Stimulated activated naive CD8-positive, alpha-beta T cell treated with anti-CD3 and anti-CD28 coated beads, Interleukin-15, Interleukin-2, amounts not matched to agents 100 ng/mL and 50 ng/mL, for 24 hours (primary cell): ENCODE measurements around the gene GPR37L1.
"Not testable (repeated sequence)": the region's sequence is repeated elsewhere in the genome, so short reads cannot be mapped to it uniquely, and the experiment has no call there.

Experiments
- H3K27ac Mint-ChIP-seq: one replicate; pipeline ENCODE4 v1.8.0; 2021; ENCODE audit warnings: mild to moderate bottlenecking, mixed read lengths
- H3K27me3 Mint-ChIP-seq: one replicate; pipeline ENCODE4 v1.8.0; 2021; ENCODE audit warnings: mixed read lengths
- H3K36me3 Mint-ChIP-seq: one replicate; pipeline ENCODE4 v1.8.0; 2021; ENCODE audit warnings: low read depth, mixed read lengths
- H3K4me1 Mint-ChIP-seq: one replicate; pipeline ENCODE4 v1.8.0; 2021; ENCODE audit warnings: low read depth, mixed read lengths
- H3K4me3 Mint-ChIP-seq: one replicate; pipeline ENCODE4 v1.8.0; 2021; ENCODE audit warnings: mild to moderate bottlenecking, mixed read lengths
- H3K9me3 Mint-ChIP-seq: one replicate; pipeline ENCODE4 v1.8.0; 2021; ENCODE audit warnings: mixed read lengths

The GPR37L1 gene

DNA sequence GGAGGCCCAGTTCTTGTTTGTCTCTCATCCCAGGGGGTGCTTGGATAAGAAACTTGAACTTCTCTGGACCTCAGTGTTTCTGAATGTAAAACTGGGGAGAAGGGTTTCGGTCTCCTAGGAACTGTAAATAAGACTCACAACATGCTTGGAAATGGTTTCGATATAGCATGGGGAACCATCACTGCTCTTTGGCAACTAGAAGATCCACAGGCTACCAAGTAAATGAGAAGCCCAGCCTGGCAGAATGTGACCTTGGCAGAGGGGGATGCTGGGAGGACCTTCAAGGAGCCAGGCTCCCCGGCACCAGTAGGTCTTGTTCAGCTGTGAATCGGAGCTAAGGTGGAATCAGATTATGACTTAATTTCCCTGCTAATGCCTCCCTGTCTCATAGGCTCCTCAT lies 18.1 kb downstream of the GPR37L1 start:
- Mint-ChIP-seq H3K9me3 (no peaks in the 10 kb centered on the region), H3K27ac (peak overlapping the region; percentile 11), H3K4me3 (no peak overlapping the region), H3K36me3 (peaks cover 18% of the 10 kb centered on the region), H3K4me1 (peaks cover 30% of the 10 kb centered on the region), H3K27me3 (no peaks in the 10 kb centered on the region)

DNA sequence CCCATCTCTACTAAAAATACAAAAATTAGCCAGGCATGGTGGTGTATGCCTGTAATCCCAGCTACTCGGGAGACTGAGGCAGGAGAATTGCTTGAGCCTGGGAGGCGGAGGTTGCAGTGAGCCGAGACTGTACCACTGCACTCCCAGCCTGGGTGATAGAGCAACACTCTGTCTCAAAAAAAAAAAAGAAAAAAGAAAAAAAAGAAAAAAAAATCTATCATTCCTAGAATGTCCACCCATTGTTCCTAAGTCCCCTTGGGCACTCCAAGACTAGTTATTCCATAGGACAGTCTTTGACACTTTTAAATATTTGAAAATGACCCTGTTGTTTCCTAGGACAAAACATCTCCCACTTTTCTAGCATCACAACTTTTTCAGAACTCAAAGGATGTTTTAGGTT lies 18.8 kb downstream of the GPR37L1 start:
- not testable (repeated sequence) for H3K9me3 Mint-ChIP-seq, H3K27me3 Mint-ChIP-seq, H3K4me3 Mint-ChIP-seq
- Mint-ChIP-seq H3K36me3 (peaks cover 18% of the 10 kb centered on the region), H3K4me1 (peaks cover 36% of the 10 kb centered on the region), H3K27ac (peak overlapping the region; percentile 49)

DNA sequence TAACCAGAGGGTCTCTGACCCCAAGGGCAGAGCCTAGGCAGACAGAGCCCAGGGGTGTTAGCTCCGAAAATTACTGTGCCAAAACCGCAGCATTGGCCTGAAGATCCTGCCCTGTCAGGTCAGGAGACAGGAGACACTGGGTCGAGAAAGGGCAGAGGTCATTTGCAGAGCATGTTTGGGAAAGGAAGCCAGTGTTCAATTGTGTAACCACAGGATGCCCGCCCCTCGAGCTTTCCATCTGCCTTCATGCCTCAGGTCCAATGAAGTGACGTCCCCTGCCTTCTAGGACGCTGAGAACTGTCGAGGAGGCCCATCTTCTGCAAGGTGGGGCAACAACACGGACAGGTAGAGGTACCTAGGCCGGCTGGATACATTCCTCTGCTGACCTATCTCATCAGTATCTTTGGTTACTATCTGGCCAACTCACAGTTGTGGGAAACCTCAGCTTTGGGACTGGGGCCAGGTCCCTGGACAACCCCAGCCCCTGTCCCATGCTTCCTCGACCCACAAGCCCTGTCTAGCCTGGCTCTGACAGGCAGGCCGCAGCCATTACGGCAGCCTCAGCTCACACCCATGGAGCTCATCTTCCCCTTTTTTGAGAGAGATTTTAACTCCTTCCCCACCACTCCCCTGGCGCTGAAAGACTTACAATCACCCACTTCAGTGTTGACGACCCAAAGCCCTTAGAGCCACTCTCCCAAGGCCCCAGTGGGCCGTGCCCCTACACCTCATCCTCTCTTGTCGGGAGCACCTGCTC lies 20.5 kb downstream of the GPR37L1 start:
- Mint-ChIP-seq H3K9me3 (no peaks in the 10 kb centered on the region), H3K4me3 (peak overlapping the region; percentile 96), H3K27ac (peak overlapping the region; percentile 90), H3K36me3 (peaks cover 23% of the 10 kb centered on the region), H3K27me3 (no peaks in the 10 kb centered on the region), H3K4me1 (peaks cover 36% of the 10 kb centered on the region)

DNA sequence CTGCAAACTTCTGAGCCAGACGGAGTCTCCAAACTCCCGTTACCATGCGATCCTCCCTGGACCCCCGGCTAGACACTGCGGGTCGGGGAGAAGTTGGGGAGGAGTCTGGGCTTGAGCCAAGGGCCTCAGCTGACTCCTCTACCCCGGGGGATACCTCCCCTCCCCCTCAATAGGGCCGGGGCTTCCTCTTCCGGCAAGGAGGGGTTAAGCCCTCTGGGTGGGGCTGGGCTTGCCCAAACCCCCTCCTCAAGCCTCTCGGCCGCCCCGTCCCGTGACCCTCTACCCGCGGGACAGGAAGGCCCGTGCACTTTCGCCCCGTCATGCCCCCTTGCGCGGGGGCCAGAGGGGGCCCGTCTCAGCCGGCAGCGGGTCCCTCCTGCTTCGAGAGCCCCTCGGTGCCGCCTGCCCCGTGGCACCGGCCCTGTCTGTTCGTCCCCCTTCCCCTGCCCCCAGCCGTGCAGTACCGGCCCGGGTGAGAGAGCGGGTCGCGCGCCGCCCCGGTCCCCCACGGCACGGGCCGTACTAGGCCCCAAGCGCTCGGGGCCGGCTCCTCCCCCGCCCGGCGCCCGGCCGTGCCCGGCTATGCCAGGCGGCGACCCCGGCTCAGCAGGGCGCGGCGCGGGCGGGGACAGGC lies 21.2 kb downstream of the GPR37L1 start:
- Mint-ChIP-seq H3K9me3 (no peaks in the 10 kb centered on the region), H3K36me3 (peaks cover 23% of the 10 kb centered on the region), H3K27ac (peak overlapping the region; percentile 90), H3K4me3 (peak overlapping the region; percentile 96), H3K27me3 (no peaks in the 10 kb centered on the region), H3K4me1 (peaks cover 36% of the 10 kb centered on the region)

DNA sequence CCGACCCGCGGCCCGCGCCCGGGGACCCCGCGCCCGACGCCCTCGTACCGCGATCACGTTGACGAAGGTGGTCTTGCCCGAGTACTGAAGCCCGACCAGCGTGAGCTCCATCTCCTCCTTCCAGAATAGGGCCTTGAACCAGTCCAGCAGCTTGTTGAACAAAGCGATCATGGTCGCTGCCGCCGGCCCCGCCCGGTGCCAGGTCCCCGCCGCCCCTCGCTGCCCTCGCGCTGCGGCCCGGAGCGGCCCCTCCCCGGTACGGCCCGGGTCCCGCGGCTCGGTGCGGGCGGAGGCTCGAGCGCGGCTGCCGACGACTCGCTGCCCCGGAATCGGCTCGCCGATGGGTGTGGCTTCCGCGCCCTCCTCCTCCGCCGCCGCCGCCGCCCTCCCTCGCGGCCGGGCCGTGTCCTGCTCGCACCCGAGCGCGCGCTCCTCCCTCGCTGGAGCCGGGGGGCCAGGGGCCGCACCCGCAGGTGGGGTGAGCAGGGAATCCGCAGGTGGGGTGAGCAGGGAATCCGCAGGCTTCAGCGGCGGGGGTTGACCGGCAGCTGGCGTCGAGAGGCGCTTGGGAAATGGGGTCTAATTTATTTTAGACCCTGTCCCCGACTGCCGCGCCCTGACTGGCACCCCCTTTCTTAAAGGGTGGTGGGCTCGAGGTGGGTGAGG lies 21.8 kb downstream of the GPR37L1 start, which contains the start of gene ARL8A:
TSS of gene ARL8A (minus strand) at position 336 of the 666 bp plus-strand sequence. CDS start at position 171, 165 bp downstream.
- Mint-ChIP-seq H3K9me3 (no peaks in the 10 kb centered on the region), H3K4me1 (peaks cover 40% of the 10 kb centered on the region), H3K27ac (peak within 1 kb of the TSS; percentile 90), H3K4me3 (peak within 1 kb of the TSS; percentile 96), H3K36me3 (peaks cover 28% of the 10 kb centered on the region), H3K27me3 (no peaks in the 10 kb centered on the region)

DNA sequence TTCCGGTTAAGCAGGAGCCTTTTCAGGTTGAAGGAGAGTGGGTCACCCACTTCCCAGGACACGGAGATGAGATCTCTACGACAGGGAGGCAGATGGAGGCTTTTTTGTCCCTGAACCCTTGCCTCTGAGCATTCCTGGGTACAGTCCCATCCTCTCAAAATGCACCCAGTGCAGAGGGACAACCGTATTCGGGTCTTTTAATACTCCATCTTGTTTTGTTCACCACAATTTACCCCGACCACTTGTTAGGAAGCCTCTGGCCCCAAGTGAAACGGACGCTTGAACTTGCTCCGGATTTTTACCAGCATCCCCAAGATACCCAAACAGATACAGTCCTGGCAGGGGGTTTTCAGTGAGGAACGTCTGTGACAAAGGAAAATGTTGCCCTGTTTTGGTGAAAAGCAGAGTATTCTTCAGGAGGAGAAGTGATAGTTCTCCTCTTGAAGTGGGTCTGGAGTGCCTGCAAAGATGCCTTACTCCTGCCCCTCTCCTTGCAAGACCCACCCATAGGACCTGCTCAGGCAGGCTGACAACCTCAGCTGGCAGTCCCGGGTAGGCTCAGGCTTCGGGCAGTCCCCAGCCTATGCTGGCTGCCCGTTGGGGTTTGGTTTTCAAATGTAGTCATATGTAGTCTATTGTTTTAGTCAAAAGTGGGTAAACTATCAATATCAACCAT lies 22.5 kb downstream of the GPR37L1 start:
- Mint-ChIP-seq H3K9me3 (no peaks in the 10 kb centered on the region), H3K4me1 (peaks cover 40% of the 10 kb centered on the region), H3K27ac (peak overlapping the region; percentile 89), H3K27me3 (no peaks in the 10 kb centered on the region), H3K36me3 (peaks cover 33% of the 10 kb centered on the region), H3K4me3 (peak overlapping the region; percentile 83)

DNA sequence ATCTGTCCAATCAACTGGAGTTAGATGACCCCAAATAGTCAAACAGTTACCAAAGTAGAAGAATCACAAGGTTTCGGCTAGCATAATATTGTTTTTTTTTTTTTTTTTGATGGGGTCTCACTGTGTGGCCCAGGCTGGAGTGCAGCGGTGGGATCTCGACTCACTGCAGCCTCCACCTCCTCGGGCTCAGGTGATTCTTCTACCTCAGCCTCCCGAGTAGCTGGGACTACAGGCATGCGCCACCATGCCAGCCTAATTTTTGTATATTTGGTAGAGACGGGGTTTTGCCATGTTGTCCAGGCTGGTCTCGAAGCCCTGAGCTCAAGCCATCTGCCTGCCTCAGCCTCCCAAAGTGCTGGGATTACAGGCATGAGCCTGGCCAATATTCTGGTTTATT lies 23.0 kb downstream of the GPR37L1 start:
- H3K27me3 Mint-ChIP-seq, H3K9me3 Mint-ChIP-seq: not testable (repeated sequence)
- Mint-ChIP-seq H3K4me1 (peaks cover 39% of the 10 kb centered on the region), H3K36me3 (peaks cover 39% of the 10 kb centered on the region), H3K4me3 (peak overlapping the region; percentile 83), H3K27ac (peak overlapping the region; percentile 89)

DNA sequence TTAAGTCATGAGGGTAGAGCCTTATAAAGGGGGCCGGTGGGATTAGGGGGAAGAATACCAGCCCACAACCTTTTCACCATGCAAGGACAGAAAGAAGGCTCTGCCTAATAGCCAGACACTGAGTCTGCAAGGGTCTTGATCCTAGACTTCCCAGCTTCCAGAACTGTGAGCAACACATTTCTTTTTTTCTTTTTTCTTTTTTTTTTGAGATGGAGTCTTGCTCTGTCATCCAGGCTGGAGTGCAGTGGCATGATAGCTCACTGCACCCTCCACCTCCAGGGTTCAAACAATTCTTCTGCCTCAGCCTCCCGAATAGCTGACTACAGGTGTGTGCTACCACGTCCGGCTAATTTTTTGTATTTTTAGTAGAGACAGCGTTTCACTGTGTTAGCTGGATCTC lies 23.6 kb downstream of the GPR37L1 start:
- H3K4me3 Mint-ChIP-seq, result no peak overlapping the region
- peaks cover 44% of the 10 kb centered on the region for H3K4me1 Mint-ChIP-seq
- H3K27me3 Mint-ChIP-seq, result no peaks in the 10 kb centered on the region
- no peaks in the 10 kb centered on the region for H3K9me3 Mint-ChIP-seq
- H3K27ac Mint-ChIP-seq, result no peak overlapping the region
- peaks cover 44% of the 10 kb centered on the region for H3K36me3 Mint-ChIP-seq

DNA sequence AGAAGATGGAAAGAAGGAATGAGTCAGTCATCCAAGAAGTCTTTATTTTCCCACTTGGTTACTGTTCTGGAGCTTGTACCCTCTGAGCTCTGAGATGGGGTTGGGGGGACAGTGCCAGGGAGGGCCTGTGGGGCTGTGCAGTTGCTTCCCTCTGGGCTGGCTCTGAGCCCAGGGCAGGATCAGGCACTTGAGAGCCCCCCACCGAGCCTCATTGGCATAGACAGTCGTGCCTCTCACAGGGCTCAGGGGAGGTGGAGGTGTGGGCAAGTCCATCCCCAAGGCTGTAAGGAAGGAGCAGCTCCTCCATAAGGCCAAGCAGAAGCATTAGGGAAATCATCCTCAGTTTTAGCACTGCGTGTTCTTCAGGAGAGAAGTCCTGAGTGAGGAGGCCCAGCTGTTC lies 24.3 kb downstream of the GPR37L1 start:
- no peaks in the 10 kb centered on the region for H3K9me3 Mint-ChIP-seq
- H3K27me3 Mint-ChIP-seq, result no peaks in the 10 kb centered on the region
- peaks cover 51% of the 10 kb centered on the region for H3K36me3 Mint-ChIP-seq
- no peak overlapping the region for H3K4me3 Mint-ChIP-seq
- H3K27ac Mint-ChIP-seq, result no peak overlapping the region
- peaks cover 43% of the 10 kb centered on the region for H3K4me1 Mint-ChIP-seq

DNA sequence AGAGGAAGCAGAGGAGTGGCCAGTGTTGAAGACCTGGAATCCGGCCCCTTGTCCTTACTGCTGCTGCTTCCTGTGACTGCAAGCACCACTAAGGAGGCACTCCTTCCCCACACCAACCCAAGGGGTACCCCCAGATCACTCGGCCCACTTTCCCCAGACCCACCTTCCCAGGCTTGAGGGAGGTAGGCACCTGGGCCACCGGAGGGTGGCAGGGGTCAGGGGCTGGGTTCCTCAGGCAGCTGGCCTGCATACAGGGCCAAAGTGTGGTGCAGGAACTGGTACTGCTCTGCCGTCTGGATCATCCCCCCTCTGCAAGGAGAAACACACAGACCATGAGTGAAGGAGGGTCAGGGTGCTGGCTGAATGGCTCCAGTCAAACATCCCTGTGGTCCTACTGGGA lies 25.7 kb downstream of the GPR37L1 start:
- Mint-ChIP-seq H3K27ac (no peak overlapping the region), H3K27me3 (no peaks in the 10 kb centered on the region), H3K4me3 (no peak overlapping the region), H3K9me3 (no peaks in the 10 kb centered on the region), H3K4me1 (peaks cover 36% of the 10 kb centered on the region), H3K36me3 (peaks cover 59% of the 10 kb centered on the region)

DNA sequence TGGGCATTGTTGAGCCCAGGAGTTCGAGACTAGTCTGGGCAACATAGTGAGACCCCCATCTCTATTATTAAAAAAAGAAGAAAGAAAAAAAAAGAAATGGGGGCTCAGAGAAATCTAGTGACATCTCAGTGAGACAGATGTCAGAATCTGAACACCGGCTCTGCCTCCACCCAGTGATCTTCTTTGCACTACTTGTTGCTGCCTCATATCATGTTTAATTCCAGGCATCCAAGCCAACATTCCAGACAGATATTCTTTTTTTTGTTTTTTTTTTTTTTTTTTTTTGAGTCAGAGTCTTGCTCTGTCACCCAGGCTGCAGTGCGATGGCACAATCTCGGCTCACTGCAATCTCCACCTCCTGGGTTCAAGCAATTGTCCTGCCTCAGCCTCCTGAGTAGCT lies 26.8 kb downstream of the GPR37L1 start:
- H3K36me3 Mint-ChIP-seq, result peaks cover 66% of the 10 kb centered on the region
- H3K4me3 Mint-ChIP-seq, result no peak overlapping the region
- H3K27ac Mint-ChIP-seq, result no peak overlapping the region
- no peaks in the 10 kb centered on the region for H3K27me3 Mint-ChIP-seq
- H3K4me1 Mint-ChIP-seq, result peaks cover 39% of the 10 kb centered on the region
- H3K9me3 Mint-ChIP-seq, result no peaks in the 10 kb centered on the region

DNA sequence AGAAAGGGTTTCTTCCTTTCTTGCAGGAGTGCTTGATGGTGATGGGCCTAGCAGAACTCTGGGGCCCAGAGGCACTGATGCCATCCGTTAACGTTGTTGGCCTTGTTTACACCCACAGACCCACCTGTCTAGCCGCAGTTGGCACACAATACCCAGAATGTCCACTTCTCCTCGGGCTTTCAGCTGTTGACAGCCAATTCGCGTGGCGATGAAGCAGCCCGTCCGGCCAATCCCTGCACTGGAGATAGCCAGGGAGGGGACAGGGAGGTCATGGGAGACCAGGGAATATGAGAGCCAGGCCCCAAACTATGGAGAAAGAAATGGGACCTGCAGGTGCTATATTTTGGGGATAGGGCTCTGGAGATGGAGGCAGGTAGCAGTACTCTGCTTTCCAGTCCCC lies 27.5 kb downstream of the GPR37L1 start:
- H3K4me1 Mint-ChIP-seq, result peaks cover 42% of the 10 kb centered on the region
- H3K36me3 Mint-ChIP-seq, result peaks cover 72% of the 10 kb centered on the region
- no peaks in the 10 kb centered on the region for H3K27me3 Mint-ChIP-seq
- H3K4me3 Mint-ChIP-seq, result no peak overlapping the region
- no peaks in the 10 kb centered on the region for H3K9me3 Mint-ChIP-seq
- H3K27ac Mint-ChIP-seq, result no peak overlapping the region

DNA sequence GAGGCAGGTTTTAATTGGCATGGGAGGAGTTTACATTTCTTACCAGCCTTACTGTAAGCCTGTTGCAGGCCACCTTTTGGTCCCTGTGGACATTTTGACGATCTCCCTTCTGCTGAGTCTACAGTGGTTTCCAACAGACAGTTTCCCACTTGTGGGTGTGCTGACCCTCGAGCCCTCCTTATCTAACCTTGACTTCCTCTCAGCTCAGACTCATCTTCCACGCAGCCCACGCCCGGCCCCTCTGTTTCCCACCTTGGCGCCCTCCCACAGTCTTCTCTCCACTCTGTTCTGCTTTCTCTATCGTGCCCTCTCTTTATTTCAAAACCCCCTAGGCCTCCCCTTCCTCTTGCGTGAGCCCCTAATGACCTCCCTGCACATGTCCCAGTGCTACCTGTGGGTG lies 27.9 kb downstream of the GPR37L1 start:
- Mint-ChIP-seq H3K9me3 (no peaks in the 10 kb centered on the region), H3K27me3 (no peaks in the 10 kb centered on the region), H3K4me1 (peaks cover 42% of the 10 kb centered on the region), H3K27ac (peak overlapping the region; percentile 55), H3K36me3 (peaks cover 76% of the 10 kb centered on the region), H3K4me3 (no peak overlapping the region)

DNA sequence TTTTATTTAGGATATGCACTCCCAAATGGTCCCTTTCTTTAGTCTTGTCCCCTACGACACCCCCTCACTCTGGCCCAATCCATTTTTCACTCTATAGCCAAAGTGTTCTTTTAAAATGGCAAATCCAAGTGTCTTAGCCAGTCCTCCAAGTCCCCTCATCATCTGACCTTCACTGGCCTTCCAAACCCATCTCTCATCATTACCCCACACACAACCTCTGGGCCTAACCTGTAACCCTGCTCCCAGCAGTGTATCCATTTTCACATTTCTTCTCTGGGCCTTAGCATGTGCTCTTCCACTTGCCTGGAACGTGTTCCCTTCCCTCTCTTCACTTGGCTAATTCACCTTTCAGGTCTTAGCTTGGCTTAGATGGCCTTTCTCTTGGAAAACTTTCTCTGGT lies 28.3 kb downstream of the GPR37L1 start:
- Mint-ChIP-seq H3K27ac (peak overlapping the region; percentile 55), H3K4me3 (peak overlapping the region; percentile 0), H3K9me3 (no peaks in the 10 kb centered on the region), H3K36me3 (peaks cover 80% of the 10 kb centered on the region), H3K4me1 (peaks cover 42% of the 10 kb centered on the region), H3K27me3 (no peaks in the 10 kb centered on the region)

DNA sequence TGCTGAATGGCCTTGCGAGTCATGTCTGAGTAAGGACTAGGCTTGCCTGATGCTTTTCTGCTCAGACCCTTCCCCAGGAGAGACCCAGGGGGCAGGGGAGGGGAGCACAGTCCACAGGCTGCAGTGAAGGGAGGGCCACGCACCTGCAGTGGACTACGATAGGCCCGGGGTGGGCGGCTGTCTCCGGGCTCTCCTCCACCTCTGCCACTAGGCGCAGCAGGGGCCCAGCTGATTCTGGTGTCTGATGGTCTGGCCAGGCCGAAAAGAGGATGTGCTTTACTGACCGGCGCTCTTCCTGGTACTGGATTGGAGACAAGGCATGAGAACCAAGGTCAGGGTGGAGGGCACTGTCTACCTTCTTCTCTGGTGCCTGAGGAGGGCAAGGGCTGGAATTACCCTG lies 29.7 kb downstream of the GPR37L1 start:
- Mint-ChIP-seq H3K27ac (no peak overlapping the region), H3K4me1 (peaks cover 47% of the 10 kb centered on the region)

More for the DNA sequence above, 29.7 kb downstream of the GPR37L1 start:
- Mint-ChIP-seq H3K9me3 (no peaks in the 10 kb centered on the region), H3K4me3 (no peak overlapping the region), H3K36me3 (peaks cover 90% of the 10 kb centered on the region), H3K27me3 (no peaks in the 10 kb centered on the region)
